Measurements from ENCODE around the gene PIK3C2G.

The PIK3C2G gene

DNA sequence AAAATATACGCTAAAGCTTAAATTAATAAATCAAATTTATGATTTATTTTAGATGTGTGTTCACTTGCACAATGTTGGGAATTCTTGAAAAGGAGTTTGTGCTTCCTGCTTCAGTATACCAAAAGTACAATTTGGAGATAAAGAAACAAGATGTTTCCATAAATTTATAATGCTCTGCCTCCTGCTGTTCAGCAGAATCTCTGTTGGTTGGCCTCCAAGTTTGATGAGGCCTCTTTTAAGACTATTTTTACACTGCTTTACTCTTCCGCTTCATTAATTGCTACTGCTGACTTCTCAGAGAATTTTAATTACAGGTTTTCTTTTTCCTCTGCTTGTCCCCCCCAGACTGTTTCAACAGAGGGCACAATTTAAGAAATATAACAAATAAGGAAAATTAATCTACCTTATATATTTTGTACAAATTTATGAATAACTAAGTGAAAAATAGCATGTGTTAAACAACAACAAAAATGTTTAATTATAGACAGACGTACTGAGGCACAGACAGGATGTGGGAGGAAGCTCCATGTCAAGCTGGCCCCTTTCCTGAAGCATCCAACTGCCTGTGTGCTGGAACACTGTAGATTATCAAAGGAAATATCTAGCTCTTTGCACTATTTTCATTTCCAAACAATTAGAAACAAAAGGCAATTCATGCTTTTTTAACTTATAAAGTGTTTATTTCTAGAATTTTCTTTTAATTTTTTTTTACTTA lies 83.9 kb downstream of the PIK3C2G start:
- peak; percentile 9 for DNase-seq

DNA sequence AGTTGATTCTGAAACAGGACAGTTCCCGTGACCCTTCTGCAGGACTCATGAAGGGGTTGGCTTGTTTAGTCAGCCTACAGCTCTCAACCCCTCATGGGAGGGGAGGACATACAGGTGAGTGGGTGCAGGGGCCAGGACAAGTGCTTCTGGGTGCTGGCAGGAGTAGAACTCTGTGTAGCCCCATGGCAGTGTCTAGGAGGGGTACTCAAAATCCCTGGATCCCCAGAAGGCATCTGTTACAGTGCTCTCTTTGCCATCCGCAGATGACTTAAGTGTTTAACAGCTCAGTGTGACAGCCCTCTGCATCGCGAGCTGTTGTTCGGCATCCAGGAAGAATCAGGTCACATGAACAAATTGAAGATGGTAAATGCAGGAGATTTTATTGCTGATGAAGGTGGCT lies 91.0 kb downstream of the PIK3C2G start:
- no peak for DNase-seq

DNA sequence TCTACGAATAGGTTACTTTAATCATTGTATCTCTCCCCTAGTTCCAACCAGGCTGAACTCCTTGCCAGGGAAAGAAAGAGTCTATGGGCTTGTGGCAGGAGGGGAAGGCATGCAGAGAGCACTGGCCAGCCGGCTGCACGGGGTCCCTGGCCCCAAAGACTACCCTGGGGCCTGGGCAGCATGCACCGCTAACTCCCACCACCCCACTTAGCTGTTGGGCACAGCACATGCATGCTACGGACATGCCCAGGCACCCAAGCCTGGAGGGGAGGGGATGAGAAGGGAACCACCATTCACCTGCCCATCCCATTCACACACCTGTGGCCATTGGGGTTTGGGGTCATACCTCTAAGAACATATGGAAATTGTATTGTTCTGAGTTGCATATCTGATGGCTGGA lies 94.1 kb downstream of the PIK3C2G start:
- DNase-seq = no peak

DNA sequence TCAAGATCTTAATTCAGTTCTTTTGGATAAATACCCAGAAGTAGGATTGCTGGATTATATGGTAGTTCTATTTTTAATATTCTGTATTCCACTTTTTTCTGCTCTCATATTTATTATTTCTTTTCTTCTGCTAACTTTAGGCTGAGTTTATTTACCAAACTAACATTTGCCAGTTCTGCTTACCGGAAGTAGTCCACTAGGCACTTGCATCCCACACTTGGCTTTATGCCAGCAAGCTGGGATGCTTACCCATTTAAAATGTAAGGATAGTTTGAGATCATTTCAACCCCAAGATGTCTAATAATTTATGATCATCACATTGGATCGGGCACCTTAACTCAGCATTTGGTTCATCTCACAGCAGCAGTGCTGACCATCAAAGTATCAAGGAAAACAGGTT lies 96.8 kb downstream of the PIK3C2G start:
- DNase-seq = no peak

DNA sequence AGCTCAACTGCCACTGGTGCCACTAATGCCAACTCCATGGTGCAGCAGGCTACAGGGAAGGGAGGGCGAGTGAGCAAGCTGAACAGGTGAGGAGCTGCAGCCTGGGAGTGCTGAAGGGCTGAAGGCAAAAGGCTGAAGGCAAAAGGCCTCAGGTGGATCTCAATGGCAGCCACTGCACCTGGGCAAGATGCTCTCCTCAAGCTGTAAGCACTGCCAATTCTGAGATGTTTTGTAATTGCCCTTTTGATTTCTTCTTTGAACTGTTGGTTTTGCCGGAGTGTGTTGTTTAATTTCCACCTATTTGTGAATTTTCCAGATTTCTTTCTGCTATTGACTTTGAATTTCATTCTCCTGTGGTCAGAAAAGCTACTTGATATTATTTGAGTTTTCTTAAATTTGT lies 97.6 kb downstream of the PIK3C2G start:
- DNase-seq = no peak

DNA sequence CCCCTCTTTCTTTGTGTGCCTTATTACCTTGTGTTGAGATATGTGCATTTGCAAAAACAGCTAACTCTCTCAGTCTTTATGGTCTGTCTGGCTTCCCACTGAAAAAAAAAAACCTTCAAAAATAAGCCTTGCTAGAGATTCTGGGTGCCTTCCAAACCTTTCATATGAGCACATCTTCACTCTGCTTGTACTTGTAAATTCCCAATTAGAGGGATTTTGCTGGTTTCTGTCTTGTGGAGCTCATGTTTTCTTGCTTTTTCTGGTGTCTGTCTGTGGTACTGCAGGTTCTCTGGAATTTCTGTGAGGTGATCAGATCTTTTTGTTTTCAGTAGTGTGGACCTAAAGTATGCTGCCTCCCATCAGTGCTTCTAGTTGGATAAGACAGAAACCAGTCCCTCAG lies 100.1 kb downstream of the PIK3C2G start:
- DNase-seq = no peak

DNA sequence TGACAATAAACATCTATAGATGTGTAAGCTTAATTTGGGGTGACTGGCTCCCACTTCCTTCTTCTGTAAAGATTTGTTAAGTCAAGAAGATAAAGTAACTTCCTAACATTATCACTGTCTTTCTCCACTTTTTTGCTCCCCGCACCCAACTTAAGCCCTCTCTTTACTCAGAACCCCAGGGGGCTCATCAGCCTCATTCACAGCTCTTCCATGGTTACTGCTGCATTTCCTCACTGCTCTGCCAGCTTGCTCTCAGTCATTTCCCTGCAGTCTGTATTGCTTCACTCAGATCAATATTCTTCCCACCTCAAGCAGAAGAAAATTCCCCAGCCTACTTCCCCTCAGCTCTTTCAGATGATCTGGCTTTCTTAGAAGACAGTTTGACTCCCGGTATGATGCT lies 102.0 kb downstream of the PIK3C2G start:
- DNase-seq = no peak

DNA sequence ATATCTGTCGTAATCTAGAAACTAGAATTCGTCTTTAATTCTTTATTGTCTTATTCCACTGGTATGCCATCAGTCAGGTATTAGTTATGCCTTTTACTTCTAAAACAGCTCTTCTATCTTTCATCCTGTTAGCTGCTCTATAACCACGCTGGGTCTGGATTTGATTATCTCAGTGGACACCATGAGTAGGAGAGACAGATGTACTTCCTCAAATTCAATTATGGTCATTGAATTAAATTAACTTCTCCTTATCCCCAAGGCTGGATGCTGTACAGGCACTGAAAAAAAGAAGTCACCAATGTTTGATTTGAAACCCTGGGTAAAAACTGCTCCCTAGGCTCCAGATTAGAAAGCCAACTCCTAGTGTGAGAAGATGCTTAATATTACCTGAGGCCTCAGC lies 107.3 kb downstream of the PIK3C2G start:
- peak; percentile 15 for DNase-seq

DNA sequence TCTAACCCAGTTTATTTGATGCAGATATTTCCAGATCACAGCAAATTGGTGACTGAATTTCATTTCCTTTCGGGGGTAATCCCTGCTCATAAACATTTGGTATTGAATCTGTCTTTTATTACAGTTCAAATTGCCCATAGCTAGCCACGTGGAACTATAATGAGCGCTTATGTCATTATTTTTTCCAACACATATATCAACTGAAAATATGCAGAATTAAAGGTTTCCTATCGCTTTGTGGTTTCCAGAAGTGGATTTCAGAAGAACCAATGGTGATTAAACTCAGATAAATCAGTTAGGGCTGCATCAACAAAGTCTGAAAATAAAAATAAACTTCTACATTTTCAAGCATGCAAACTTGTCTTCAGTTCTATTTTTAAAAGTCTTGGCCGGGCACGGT lies 111.9 kb downstream of the PIK3C2G start:
- no peak for DNase-seq

DNA sequence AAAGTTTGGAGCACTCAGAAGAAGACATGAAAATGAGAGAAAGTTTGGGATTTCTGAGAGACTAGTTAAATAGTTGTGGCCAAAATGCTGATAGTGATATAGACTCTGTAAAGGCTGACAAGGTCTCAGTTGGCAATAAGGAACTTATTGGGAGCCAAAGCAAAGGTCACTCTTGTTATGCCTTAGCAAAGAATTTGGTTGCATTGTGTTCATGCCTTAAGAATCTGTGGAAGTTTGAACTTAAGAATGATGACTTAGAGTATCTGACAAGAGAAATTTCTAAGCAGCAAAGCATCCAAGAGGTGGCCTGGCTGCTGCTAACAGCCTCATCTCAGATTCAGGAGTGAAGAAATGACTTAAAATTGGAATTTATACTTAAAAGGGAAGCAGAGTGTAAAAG lies 113.8 kb downstream of the PIK3C2G start:
- no peak for DNase-seq

DNA sequence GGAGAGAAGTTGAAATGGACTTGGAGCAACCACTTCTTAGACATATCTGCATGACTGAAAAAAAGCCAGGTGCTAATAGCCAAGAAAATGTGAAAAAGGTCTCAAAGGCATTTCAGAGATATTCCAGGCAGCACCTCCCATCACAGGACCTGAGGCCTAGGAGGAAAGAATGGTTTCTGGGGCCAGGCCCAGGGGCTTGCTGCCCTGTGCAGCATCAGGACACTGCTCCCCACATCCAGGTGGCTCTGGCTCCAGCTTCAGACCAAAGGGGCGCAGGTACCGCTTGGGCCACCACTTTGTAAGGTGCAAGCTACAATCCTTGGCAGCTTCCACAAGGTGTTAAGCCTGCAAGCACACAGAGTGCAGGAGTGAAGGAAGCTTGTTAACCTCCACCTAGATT lies 114.3 kb downstream of the PIK3C2G start:
- no peak for DNase-seq

DNA sequence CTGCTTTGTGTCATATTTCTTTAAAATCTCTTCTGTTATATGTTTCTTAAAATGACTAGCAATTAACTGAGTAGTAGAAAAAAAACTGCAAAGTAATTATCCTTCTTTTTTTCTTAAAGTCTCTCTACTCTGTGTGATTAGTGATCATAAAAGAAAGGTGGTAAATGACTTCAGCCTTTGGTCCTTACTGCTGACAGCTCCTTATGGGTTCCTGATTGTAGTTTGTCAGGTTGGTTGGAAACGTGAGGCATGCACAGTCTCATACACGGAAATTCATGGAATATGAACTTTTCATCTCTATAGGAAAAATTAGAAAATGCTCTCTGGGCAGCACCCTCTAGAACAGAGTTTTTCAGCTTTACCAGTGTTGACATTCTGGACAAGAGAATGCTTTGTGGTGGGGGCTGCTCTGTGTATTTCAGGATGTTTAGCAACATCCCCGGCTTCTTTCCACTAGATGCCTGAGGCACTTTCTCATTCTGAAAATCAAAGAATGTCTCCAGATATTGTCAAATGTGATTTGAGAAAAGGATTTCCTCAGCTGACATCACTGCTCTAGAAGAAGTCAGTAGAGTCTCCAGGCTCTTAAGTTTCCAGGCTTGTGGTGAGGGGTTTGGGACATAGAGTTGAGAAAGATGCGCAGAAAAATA lies 121.0 kb downstream of the PIK3C2G start:
- no peak for DNase-seq

DNA sequence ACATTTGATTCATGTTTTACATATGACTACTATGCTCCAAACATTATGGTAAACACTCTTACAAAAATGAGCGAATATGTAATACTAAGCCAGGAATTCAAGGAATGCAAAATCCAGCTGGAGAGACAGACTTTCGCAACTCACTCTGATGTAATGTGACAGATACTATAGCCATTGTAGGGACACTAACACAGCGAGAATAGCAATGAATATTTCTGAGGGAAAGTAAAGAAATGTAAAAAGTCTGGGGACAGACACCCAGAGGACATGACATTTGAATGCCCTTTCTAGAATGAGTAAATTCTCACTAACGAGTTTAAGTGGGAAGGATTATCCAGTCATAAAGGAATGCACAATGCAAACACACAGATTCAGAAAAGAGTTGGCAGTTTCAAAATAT lies 121.9 kb downstream of the PIK3C2G start:
- DNase-seq = no peak

DNA sequence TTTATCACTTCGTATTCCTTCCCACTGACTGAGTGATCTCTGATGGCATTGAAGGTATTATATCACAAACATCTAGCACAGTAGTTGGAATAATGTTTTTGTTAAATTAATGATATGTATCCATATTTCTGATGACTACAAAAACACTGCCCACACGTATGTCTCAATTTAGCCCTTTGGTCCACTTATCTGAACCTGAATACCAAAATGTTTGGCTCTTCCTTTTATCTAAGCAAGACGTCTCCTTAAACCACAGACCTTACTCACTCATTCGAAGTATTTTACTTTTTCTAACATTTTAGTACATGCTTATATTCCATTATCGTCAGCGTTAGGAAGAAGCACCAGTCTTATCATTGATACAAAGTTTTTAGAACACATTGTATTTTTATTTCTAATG lies 126.4 kb downstream of the PIK3C2G start:
- no peak for DNase-seq

DNA sequence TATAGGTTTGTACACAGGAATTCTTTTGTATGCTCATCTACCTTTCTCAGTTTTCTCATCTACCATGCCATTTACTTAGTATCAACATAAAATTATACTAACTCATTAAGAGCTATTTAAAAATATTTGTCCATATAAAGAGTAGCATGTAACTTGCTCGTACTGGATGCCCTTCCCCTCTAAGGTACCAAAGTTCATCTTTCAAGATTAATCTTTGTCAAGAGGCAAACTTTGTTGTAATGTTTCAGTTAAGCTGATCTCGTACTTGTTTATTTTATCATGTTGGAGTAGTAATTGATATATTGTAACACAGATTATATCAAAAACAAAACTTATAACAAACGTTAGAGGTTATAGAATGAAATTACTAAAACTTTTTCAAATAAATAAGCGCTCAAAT lies 128.5 kb downstream of the PIK3C2G start:
- DNase-seq = no peak

DNA sequence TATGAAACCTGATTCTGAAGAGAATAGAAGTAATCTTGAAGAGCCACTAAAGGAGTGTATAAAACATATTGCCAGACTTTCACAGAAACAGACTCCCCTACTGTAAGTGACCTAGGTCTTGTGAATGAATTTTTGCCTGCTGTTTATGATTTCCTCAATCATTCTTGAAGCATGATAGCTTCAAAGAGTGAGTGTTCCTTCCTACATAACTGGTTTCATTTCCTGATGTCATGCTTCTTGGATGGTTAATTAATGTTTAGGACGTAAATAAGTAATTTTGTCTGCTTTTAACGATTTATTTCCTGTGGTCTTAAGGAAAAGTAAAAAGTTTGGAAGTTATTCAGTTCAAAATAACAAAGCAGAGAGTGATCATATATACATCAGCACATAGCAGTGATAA lies 129.8 kb downstream of the PIK3C2G start:
- no peak for DNase-seq

DNA sequence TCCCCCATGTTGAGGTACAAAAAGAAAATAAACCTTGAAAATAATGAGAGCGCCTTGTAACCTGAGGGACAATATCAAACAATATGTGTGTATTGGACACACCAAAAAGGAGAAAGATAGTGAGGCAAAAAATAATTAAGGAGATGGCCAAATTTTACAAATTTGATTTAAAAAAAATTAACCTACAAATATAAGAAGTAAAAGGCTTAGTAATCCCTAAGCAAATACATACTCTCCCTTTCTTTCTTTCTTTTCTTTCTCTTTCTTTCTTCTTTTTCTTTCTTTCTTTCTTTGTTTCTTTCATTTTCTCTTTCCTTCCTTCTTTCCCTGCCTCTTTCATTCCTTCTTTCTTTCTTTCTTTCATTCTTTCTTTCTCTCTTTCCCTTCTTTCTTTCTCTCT lies 133.4 kb downstream of the PIK3C2G start:
- DNase-seq = no peak

DNA sequence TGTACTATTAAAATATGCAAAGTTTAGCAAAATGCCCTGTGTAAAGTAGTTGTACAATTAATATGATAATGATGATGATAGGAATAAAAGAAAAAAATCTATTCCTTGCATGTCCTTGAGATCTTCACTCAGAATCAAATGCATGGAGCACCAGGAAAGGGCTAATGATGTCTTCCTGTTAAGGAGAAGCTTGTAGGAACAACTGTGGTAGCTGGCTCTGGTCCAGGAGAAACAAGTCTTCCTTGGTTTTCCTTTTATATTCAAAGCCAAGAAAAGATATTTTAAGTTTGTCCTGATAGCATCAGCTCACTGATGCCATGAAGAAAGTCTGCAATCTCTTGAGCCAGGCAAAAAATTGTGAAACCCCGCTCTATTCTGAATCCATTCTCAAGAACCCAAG lies 138.9 kb downstream of the PIK3C2G start:
- DNase-seq = no peak

DNA sequence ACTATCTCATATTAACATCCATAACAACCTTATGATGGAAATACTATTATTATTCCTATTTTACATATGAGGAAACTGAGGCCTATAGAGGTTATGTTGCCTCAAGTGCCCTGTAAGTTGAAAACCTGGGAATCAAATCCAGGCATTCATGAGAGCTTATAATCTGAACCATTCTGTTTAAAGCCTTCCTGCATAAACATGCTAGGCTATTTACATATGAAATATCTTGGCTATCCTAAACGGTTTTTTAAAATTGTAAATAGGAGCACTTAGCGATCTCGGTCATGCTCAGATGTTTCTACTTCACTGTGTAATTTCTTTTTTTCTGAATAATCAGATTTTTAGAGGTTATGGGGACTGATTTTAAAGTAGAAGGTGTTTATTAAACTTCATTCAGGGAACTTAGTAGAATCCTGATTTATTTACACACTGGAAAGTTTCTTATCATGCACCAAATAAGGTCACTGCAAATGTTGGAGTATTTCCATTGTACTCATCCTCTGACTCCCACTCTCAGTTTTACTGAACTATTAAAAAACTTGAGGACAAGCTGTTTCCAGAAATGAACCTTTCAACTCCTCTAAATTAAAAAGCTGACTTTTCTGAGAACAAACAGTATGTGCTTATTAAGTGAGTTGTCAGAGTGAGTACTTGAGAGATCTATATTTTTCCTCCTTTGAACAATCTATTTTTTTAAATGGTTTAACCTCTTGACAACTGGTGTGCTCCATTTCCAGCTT lies 141.7 kb downstream of the PIK3C2G start:
- DNase-seq = no peak

DNA sequence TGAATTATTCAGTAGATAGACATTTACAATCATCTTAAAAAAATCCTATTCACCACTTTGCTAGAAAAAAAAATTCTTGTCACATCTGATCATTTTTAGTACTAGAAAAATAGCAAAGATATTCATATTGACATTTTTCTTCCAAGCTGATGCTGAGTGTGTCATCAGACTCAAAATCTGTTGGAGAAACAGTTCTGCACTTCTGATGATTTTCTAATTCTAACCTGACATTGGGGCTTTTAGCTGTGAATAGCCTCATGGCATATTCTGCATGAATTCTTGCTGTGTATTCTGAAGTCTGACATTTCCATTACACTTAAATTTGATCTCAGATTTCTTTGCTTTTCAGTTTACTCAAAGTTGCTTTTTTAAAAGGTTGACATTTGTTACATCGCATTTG lies 150.1 kb downstream of the PIK3C2G start:
- no peak for DNase-seq

DNA sequence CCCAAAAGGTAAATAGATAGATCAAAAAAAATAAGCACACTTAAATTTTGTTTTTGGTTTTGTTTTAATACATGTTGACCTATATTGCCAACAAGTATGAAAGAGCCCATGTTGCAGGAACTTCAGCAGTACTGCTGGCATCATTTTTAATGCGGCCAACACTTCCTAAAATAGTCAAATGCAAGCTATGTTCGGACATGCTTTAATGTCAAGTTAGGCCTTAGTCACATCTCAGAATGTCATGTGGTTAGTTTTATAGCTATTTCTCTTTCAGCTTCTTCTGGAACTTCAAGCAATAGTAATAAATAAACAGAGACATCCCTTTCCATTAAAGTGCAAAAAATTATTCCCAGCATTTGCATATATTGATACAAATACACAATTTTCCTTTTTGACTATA lies 153.4 kb downstream of the PIK3C2G start:
- no peak for DNase-seq

DNA sequence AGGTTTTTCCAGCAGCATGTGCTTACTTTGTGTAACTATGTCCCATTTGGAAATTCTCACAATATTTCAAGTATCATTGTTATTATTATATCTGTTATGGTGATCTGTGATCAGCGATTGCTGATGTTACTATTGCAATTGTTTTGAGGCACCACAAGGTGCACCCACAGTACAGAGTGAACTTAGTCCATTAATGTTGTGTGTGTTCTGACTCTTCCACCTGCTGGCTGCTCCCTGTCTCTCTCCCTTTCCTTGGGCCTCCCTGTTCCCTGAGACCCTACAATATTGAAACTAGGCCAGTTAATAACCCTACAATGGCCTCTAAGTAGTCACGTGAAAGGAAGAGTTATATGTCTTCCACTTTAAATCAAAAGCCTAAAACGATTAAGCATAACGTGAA lies 153.9 kb downstream of the PIK3C2G start:
- DNase-seq = no peak

DNA sequence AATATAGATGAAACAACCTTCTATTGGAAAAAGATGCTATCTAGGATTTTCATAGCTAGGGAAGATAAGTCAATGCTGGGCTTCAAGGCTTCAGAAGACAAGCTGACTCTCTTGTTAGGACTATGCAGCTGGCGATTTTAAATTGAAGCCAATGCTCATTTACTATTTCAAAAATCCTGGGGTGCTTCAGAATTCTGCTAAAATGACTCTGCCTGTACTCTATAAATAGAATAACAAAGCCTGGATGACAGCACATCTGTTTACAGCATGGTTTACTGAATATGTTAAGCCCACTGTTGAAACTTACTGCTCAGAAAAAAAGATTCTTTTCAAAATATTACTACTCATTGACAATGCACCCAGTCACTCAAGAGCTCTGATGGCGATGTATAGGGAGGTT lies 155.1 kb downstream of the PIK3C2G start:
- DNase-seq = no peak

DNA sequence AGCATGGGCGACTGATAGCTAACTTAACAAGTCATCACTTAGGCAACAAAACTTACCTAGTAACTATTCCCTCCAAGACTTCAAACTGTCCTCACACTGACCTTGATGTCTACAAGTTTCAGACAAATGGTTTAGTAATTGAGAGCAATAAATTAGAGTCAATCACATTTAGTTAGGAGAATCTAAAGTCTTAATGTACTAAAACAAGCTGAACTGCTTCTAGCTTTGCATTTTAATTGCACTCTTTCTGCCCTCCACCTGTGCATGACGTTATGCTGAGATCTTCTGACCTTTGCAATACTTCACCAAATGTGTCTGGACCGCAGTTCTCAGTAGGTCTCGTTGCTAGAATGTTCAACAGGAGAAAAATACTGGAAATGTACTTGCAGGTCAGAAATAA lies 158.0 kb downstream of the PIK3C2G start:
- no peak for DNase-seq
